CD1c-positive myeloid dendritic cell (primary cell): ENCODE measurements around the gene CTNNB1.

Experiments used
- DNase-seq: peaks from one replicate; pipeline ENCODE4 v3.0.0-alpha.2; 2016; ENCODE audit errors: extremely low spot score

The CTNNB1 gene

DNA sequence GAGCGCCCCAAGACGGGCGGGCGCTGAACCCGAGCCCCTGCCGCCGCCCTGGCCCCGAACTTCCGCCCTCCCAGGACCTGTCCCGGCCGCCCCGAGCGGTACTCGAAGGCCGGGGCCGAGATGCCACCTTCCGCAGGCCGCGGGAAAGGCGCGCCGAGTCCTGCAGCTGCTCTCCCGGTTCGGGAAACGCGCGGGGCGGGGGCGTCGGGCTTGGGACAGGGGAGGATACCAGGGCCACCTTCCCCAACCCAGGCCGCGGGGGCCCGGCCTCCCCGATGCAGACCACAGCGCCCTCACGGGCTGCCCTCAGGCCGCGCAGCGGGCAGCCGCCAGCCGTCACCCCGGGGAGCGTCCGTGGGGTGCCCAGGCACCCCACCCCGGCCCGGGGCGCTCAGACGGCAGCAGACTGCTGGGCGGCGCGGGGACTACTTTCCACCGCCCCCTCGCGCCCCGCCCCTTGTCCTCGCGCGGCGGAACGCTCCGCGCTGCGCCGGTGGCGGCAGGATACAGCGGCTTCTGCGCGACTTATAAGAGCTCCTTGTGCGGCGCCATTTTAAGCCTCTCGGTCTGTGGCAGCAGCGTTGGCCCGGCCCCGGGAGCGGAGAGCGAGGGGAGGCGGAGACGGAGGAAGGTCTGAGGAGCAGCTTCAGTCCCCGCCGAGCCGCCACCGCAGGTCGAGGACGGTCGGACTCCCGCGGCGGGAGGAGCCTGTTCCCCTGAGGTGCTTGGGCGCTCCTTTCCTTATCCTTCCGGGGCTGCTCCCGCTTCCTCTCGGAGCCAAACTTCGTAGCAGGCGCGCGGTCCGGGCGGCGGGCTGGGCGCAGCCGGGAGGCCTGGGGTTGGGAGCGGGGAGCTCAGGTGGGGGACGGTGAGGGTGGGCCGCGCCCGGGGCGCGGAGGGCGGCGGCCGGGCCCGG is at the start of gene CTNNB1:
Gene CTNNB1, plus strand, starts transcription at position 556 of the 916 bp plus-strand sequence. CDS start 24,564 bp downstream, outside the sequence.
- peak; percentile 96 for DNase-seq

DNA sequence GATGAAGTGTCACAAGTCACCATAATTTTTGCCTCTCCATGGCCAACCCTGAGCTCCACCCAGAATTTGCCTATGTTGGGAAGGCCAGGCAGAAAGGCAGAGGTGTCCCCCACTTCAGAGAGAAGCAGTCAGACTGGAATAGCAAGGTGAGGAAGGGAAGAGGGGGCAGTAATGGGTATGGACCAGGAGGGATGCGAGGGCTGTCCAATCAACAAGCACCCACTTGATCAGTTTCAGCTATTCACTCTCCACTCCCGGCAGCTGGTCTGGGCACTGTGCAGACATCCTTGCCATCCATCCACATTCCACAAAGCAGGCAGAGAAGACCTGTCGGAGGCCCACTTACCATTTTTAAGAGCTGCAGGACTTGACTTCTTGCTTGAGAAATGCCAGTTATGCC is 43.5 kb upstream of the CTNNB1 start:
- no peak for DNase-seq

DNA sequence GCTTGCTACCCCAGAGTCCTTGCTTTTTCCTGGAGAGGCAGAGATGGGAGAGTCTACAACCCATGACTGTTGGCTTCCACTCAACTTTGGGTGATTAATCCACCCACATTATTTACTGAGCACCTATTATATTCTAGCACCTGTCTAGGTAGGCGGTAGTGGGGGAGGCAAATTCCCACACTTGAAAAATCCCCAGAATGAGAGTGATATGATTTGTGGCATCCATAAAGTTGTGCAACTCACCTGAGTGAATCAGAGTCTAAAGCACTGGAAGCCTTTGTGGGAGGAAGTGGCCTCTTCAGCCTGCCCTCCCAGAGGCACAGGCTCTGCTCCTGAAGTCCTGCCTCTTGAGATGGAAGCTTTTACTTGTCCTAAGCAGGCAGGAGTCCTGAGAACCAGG is 40.4 kb upstream of the CTNNB1 start:
- DNase-seq, result peak; percentile 5

DNA sequence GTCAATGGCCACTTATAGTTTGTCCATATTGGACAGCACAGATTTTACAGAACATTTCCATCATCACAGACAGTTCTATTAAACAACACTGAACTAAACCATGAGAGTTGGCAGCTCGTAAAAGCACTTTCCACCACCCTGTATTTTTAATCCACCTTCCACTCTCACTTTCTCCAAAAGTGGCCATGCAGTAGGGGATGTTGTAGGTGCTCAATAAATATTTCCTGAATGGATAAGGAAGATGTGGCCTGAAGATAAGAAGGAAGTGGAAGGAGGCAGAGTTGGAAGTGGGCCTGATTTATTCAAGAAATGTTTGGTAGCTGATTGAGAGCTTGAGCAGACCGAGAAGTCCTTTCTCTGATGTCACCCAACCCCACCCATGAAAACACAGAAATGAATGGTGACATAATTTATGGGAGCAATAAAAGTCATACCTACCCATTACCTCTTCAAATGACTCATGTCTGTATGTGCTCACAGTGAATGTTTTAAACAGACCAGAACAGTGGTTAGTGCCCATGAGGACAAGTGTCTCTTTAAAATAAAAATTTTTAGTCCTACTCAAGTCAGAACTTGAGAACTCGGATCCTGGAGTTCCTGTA is 39.6 kb upstream of the CTNNB1 start:
- no peak for DNase-seq

DNA sequence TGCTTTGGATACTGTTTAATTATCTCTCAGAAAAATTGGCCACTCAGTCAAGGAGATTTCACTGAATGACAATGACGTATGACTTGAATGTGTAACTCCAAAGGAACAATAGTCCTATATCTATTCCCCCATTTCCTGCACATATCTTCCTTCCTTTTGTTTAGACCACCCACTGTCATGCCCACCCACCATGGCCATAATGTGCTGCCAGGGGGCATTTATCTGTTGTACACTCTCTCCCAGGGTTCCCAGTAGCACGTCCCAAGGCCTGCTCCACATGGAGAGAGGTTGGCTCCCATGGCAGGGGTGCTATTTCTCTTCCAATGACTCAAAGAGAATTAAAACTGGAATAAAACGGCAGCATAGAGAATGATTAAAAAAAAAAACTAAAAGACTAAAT is 36.8 kb upstream of the CTNNB1 start:
- no peak for DNase-seq

DNA sequence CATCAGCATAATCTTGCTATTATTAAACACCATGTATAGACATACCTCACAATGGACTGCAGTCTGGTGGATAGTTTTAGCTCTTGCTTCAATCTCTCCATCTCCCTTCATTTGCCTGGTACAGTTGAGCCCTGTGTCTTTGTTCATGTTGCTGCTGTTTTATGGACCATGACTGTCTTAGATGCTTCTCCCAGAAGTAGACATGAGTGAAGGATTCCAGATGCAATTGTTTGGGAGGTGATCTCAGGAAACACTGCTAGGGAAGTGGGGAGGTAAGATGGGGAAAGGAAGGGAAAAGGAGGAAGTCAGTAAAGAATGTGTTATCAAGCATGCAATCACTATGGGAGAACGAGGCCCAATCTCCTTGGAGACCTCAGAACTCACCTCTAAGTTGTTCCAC is 36.3 kb upstream of the CTNNB1 start:
- DNase-seq, result no peak

DNA sequence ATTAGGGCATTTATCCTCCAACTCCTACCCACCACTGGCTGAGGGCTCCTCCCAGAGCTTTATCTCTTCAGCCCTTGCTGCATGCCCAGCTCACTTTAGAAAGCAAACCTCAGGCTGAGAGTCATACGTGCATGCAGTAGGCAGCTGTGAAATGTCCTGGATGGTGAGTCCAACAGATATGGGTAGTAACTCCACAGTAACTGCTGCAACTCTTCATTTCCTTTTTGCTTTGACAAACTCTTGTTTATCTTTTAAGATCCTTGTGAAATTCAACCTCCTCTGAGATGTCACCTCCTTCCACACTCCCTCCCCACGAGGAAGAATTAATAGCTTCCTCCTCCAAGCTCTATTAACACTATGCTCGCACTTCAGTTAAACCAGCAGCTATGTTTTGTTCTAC is 35.9 kb upstream of the CTNNB1 start:
- no peak for DNase-seq

DNA sequence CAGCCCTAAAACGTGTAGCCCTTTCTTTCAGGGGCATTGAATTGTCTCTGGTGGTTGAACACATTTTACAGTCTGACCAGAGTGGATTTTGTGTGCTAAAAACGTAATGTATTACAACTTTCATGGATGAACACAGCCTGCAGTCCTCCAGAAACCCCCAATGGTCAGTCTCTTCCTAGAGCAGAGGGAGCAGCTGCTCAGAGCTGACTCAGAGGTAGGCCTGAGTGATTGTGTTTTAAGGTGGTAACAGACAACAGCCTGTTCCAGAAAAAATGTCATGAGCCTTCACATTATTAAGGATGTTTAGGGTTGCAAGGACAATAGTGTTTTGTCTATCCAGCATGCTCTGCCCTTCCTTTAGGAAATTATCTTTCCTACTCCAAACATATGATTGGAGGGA is 34.5 kb upstream of the CTNNB1 start:
- no peak for DNase-seq

DNA sequence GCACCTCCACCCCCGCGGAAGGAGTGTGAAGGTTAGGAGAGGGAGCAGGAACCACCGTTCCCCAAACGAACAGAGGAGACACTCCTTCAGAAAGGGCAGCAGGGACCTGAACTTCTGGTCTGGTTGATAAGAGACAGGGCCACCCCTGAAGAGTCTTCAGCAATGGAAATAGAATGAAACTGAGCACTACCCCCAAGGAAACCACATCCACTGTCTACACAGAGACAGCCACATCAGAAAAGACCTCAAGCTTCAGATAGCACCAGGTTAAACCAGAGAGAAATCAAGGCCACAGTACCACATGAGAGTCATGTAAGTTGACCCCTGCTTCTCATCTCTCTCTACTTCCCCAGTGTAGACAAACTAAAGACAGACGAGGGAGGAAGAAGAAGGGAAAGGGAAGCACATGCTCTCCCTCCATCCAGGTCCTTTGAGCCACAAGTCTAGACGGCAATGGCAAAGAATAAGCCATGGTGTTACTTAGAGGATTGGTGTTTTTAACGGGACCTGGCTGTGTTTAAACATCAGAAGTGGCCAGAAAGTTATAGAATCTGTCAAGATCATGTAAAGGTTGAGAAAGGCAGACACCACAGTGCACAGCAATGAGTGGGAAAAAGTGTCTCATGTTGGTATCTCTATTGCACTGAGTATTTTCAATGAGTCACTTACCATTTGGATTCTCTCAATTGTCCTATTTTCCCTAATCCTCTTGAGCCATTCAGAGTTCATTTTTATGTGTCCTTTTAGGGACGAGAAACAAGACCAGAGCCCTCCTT is 31.4 kb upstream of the CTNNB1 start:
- DNase-seq, result no peak

DNA sequence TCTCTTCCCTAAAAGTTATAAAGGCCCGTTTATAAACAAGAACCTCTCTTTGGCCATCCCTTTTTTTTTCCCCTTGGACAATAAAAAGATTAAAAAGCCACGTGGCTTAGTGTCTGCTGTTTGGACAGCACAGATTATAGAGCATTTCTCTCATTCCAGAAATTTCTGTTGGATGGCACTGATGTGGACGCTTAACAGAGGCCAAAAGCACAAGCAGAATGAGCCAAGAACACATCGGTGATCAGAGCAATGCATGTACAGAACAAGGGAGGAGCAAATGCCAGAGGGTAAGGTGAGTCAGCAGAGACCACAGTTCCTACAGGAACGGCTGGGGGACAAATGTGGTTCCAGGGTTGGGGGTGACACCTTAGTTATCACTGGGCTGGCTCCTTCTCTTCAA is 30.3 kb upstream of the CTNNB1 start:
- DNase-seq, result no peak

DNA sequence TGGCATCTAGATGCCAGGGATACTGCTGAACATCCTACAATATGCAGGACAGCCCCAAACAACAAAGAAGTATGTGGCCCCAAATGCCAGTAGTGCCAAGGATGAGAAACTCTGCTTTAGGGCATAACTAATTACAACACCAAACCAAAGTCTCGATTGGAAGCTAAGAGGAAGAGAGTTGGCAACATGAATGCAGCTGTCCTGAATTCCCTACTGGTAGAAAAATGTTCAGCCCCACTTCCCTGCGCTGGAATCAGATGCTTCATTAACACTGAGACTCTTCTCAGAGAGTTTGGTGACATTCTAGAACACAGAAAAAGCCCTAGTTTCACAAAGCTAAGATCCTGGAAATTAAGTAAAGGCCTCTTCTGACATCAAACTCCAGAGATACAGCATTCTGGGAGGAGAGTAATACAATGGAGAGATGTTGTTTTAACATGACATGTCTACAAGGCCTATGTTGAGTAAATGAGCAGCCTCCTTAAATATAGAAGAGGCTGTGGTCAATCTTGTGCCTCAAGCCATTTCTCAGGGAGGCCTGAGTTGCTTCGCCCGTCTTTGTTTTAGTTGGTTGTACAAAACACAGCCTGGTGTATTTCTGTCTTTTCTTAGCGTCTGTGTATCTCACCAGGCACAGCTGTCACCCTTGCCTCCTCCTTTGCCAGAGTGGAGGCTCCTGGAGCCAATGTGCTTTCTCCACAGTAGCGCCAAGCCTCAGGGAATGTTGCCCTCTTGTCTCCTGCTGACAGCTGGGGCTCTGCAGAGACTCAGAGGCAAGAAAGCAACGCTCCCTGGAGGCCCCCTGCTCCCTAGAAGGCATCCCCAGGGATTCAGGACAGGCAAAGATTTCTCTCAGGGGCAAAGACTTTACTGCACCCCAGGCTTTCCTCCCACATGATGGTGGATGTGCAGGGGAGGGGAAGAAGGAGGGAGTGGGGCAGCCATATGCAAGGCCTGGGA is 25.1 kb upstream of the CTNNB1 start:
- no peak for DNase-seq

DNA sequence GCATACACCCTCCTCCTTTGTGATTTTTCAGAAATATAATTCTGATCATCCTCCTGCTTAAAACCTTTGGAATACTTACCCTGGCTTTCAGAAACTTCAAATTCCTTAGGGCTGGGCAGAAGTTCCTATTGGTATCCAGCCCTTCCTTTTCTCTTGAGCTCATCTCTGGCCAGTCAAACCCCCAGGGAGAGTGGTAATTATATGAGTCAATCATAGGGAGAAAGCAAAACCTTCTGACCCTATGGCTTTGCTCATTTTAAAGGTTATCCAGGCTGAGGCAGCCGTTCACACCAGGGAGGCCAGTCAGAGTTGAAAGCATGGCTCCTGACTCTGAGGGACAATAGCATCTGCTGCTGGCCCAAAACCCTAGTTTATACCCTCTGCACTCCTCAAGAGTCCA is 23.9 kb upstream of the CTNNB1 start:
- DNase-seq, result no peak

DNA sequence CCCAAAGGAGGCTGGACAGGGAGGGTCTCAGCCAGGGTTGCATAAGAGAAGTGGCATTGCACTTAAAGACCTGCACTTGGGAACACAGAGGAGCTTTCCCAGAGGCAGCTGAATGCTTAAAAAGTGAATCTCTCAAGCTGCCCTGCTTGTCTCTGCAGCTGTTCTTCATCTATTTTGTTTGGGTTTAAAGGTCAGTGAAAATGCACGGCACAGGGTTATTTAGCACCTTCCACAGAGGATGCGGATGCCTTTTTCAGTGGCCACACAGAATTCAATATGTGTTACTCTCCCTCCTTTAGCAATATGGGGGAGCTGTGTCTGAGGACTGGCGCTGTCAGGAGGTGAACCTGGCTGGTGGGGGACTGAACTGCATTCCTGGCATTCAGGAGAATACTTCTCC is 22.7 kb upstream of the CTNNB1 start:
- DNase-seq, result no peak

DNA sequence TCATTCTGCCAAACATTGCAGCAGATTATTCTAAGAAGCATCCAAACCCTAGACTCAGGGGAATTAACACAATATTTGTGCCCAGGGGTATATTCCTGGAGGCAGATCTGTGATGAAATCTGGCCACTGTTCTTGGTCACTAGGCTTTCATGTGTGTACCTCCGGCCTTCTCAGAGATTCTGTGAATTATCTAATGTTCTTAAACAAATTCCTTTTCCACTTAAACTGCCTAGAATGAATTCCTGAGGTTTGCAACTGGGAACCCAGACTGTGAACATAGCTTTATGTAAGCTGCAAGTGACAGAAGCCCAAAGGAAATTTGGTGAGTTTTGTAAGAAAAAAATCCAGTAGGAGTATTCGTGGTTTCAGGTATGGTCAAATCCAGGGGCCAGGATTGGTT is 20.7 kb upstream of the CTNNB1 start:
- no peak for DNase-seq

DNA sequence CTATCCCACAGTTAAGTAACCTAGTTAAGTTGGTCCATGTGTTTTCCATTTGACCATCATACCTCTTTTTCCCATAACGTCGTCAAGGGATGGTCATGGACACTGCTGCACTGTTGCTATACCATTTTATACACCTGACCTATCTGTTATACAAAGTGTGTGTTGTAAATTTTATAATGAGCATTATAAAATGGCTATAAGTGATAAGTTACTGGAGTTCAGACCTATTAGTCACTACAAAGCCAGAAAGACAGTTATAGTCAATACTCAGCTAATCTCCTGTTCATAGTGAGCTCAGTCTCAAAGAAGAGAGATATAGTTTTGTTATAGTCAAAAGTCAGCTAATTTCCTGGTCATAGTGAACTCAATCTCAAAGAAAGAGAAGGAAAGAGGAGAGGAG is 18.9 kb upstream of the CTNNB1 start:
- DNase-seq, result no peak

DNA sequence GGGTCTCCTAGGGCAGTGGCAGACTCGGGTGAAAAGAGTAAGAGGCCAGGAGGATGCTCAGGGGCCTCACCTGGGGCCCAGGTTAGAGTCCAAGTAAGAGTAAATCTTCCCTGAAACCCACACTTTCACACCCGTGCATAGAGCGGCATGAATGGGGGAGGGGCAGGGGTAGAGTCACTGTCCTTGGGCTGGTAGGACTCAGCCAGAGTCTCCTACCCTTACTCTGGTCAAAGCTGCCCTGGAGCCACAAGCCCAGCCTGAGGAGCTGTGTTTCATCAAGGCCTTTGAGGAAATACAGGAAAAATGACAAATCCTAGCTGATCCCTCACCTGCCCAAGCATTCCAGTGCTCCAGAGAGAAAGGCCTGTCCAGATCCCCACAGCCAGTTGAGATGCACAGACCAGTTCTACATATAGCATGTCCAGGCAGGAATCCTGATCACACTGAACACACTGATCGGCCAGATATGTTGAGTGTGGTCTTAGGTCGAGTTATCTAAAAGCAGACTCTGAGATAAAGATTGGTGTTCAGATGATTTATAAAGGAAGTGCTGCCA is 16.7 kb upstream of the CTNNB1 start:
- DNase-seq, result no peak

DNA sequence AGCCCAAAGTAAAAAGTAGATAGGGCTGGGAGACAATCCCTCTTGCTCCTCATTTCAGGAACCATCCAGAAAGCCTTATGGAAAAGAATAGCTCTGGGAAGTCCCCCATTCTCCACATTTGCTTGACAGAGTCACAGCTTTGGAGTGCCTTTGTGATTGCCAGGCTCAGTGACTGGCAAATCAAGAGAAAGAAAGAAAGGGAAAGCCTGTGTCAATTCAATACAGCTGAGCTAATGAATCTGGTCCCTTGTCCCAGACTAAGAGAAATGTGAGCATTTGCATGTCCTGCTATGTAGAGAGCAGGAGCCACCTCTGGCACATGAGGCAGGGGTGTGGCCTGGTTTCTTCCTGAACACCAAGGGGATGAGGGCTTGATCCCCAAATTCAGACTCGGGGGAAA is 14.9 kb upstream of the CTNNB1 start:
- DNase-seq, result no peak

DNA sequence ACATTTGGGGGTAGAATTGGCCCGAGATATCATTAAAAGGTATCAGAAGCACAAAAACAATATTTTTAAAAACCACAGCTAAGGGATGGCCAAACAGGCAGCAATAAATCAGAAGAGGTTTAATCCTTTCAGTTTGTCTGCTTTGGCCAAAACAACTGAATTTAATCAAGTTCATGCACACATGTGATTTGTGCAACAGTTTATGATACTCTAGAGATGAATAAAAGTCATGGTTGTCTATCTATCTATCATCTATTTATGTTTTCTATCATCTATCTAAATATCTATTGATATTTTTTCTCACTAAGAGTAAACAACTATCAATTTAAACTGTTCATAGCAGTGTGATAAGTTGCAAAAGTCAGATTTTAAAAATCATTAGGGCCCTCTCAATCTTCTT is 13.0 kb upstream of the CTNNB1 start:
- DNase-seq, result no peak

DNA sequence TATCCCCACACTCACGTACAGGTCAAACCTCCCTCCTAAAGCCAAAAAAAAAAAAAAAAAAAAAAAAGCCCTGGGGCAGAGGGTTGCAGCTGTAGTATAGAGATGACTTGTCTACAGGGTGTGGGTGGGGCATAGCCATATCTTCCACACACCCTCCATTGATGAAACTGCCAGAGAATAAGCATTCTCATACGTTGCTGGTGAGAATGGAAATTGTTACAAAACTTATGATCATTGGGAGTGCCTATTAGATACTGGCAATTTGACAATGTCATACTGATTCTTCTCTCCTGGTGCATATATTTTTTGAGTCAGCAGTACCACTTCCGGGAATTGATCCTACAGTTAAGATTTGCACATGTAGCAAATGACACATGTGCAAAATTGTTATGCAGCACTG is 11.0 kb upstream of the CTNNB1 start:
- no peak for DNase-seq

DNA sequence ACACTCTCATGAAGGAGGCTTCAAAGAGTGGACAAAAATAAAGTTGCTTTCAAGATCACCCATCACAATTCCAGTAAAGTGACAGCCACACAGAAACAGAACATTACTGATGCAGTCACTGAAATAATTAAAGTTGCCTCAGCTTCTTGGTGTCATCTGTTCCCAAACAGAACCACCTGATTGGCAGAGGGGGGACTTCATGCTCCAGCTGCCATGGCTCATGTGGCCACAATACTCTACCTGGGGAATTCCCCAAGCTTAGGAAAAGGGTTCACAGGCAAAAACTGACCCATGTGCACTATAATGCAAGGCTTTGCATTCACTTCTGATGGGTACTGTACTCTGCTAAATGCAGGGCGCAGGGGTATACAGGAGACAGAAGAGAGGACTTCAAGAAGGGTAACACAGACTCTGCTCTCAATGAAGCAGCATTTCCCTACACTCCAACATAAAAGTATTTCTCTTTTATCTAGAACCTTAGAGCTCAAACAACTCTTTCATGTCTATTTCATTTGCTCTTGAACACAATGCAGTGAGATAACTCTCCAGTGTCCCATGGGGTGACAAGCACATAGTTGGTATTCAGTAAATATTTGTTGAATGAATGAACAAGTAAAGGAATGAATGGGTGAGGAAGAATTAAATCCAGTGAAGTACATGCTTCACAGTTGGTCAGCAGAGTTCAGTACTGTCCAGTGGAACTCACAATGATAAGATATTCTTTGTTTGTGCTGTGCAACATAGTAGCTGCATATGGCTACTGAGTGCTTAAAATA is 8.6 kb upstream of the CTNNB1 start:
- DNase-seq, result no peak
